ENCODE measurements around the gene AGAP9.

GRCh38 chr10:47453141-47454007 lies 70.1 kb downstream of the AGAP9 start:
- TF ChIP-seq CTCF (IDR thresholded peaks at IDR 0.05): no peak
- no peak for TF ChIP-seq POLR2A (IDR thresholded peaks at IDR 0.05)

All from testis (tissue), 2 donors.